ENCODE measurements around the gene PDE6H.

The PDE6H gene

DNA sequence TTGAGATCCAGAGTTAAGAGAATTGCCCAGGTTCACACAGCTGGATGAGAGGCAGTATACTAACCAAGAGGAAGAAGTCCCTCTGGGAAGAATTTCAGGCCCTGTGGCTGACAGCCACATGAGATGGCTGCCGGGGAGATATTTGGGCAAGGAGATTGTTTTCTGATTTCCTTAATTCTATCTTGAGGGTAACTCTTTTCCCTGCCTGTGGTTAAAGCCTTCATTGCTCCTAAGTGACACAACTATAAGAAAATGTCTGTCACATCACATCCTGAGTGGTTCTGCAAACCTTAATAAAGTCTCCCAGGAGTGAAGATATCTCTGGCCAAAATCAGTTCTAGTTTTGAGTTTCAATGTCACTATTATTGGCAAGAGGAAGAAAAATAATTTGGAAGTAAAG is 21.0 kb upstream of the PDE6H start:
- no peak for DNase-seq (ENCODE audit: low spot score)

DNA sequence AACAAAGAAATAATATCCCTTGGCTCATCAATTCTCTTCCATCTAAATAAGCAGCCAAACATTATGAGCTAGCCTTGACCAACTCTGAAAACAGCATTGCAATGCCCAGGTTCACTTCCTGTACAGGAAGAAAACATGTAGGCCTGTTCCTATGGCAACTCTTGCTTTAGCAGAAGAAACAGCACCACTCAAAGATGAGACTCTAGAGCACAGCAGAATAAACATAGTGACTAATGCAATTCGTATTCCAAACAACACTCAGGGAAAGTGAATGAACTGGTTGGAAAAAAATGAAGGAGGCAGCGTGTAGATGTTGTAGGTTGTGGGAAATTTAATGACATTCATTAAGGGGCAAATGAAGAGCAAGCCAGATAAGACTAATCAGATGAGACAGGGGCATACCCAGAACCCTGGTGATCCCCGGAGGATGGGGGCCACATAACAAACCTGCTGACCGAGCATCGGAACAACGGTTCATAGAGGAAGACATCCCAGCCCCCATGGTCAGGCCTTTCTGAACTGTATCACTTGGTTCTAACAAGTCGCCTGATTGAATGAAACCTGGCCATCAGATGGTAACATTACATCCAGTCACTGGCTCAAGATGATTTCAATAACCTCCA is 20.4 kb upstream of the PDE6H start:
- peak; percentile 49 for DNase-seq (ENCODE audit: low spot score)

DNA sequence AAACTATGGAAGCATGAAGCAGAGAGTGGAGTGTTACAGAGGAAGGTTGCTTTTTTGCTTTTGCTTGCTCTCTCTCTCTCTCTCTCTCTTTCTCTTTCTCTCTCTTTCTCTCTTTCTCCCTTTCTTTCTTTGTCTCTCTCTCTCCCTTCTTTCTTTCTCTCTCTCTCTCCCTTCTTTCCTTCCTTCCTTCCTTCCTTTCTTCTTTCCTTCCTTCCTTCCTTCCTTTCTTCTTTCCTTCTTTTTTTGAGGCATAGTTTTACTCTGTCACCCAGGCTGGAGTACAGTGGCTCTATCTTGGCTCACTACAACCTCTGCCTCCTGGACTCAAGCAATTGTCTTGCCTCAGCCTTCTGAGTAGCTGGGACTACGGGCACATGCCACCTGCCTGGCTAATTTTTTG is 19.1 kb upstream of the PDE6H start:
- DNase-seq (ENCODE audit: low spot score): no peak

DNA sequence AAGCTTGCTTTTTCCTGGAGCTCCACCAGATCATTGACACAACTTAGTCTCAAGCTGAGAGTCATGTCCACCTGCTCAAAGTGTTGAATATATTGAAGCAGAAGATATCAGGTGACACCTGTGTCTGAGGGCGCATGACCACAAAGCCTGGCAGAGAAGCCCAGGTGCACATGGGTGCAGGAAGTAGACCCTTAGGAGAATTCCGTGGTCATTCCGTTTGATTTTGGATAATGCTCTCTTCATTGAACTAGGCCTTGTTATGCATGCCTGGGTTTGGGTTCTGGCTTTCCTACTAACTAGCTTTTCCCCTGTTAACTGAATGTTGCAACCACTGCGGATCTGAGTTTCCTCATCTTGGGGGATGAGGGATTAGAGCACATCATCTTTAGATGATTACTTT is 18.6 kb upstream of the PDE6H start:
- no peak for DNase-seq (ENCODE audit: low spot score)

DNA sequence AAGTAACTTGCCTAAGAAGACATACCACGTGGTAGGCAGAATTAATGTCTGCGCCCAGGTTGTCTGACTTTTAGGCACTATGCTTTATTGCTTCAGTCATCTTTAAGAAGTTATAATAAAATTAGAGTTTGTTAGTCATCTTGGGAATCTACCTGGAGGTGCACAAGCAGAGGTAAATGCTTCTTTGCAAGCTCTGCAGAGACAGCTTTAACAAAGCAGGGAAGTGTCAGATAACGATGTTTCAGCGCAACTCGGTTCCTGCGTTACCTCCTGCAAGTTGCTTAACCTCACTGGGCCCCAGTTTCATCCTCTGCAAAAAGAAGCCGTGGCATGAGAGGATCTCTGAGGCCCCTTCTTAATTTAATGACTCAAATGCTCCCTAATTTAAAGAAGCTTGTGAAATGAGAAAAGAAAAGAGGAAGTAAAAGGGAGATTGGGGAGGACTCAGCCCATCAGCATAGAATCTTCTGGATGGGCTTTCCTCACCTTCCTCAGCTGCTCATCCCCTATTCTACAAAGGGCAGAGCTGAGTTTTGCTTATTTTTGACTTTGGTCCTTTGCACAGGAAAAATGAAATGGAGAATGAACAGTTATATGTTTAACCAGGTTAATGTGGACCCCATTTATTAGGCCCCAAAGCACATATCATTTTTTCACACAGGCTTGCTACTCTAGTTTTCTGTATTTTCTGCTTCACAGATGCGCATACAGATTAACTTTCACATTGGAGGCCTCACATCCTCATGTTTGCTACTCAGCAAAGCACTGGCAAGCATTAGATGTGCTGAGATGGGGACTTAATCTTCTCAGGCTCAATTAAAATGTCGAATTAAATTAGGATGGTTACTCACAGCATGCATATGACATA is 16.6 kb upstream of the PDE6H start:
- DNase-seq (ENCODE audit: low spot score): no peak

DNA sequence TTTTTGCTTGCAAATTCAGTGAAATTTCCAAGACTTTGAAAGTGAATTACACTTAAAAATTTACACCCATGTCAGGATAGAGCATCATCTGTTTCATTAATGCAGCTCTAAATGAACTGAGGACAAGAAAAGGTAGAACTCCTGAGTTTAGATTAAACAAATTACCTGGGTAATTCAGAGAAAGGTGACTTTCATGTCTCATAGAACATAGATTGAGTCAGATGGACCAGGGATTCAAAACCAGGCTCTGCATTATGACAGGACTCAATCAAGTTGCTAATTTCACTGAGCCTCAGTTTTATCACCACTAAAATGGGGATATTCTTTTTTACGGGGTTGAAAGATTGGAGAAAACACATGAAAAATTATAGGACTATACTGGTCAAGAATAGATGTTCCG is 15.9 kb upstream of the PDE6H start:
- DNase-seq (ENCODE audit: low spot score): no peak

DNA sequence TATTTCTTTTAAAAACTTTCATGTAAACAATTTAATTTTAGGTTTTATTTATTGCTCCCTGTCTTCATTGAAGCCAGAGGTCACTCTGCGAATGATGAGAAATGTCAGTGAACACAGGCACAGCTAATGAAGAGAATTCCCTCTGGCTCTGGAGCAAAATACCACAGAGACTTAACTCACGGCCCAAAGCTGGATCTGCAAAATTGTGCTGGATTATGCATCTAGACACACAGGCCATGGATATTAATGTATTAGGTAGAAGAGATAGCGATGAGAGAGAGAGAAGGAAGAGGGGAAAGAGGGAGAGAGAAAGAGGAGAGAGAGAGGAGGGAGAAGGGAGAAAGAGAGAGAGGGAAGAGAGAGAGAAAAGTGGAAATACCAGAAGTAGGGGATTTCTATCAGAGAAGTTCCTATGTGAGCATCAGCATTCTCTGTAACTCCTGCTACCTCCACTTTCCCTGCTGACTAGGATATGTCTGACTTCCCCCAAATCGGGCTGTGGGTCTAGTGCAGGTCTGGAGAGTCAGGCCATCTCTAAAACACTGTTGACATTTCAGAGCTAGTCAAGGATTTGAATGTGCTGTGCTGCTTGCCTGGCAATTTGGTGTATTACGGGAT is 15.2 kb upstream of the PDE6H start:
- no peak for DNase-seq (ENCODE audit: low spot score)

DNA sequence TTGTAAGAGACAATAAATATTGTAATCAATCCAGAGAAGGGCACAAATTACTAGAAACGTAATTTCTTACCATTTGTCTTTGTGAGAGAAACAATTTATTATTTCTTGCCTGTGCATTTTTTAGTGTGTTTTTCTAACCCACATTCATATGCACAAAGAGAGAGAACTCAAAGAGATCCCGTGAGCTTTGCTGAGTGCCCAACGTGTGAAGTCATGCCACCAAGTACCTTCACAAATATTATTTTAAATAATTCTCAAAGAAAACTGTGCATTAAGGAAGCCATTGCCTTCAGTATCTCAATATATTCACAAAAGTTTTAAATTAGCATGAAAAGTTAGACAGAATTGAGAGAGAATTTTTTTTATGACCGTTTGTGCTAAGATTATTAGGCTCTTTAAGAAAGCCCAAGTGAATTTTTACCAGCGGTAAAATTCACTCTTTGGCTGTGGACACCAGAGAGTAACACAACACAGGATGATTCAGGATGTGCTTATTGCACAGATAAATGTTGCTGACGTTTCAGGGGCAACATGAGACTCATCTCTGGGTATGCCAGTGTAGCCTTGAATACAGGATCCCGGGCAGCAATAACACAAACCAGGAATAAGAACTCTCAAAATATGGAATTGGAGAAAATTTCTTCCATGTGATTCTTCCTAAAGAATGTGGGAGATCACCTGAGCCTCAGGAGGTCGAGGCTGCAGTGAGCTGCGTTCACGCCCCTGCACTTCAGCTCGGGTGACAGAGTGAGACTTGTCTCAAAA is 14.3 kb upstream of the PDE6H start:
- no peak for DNase-seq (ENCODE audit: low spot score)

DNA sequence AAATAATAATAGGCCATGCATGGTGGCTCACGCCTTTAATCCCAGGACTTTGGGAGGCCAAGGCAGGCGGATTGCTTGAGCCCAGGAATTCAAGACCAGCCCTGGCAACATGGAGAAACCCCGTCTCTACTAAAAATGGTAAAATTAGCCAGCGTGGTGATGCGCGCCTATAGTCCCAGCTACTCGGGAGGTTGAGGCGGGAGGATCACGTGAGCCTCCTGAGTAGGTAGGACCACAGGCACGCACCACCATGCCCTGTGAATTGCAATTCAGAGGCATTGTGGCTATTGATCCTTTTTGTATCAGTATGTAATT is 13.8 kb upstream of the PDE6H start:
- no peak for DNase-seq (ENCODE audit: low spot score)

DNA sequence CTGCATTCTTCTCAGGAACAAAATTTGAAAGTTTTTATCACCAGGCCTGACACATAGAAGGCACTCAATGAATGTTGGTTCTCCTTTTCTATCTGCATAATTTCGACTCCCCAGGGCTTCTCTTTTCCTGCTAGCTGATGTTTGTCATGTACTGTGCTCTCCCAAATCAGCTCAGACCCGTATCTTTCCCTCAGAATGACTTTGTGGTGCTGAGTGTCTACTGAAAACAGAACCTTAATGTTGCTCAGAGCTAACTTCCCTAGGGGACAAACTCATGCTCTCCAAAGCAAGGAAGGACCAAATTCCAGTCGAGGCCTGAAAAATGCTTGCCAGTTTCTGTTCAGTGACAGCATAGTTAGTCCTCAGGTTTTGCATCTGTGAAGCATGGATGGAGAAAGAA is 13.4 kb upstream of the PDE6H start:
- no peak for DNase-seq (ENCODE audit: low spot score)

DNA sequence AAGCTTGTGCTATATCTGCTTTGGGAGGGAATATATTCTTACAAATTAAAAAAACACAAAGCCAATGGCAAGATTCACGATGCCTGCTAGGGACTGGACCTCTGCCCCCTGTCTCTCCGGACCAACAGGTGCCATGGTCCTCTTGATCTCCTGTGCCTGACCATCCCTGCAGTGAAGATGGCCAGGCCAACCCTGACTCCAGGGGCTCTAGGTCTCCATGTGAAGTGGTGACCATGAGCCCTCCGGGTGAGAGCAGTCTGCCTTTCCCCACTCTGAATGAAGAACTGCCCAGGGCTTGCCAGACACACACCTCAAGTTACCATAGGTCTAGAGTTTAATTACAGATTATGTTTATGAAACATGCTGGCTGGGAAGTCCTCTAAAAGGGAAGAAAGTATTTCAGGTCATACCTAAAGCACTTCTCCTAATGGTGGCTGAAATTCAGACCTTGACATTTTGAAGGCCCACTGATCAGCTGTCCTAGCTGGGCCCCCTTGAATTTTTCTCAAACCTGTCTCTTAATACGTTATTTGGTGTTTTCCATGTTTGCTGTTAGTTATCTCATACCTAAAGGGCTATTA is 12.8 kb upstream of the PDE6H start:
- no peak for DNase-seq (ENCODE audit: low spot score)

DNA sequence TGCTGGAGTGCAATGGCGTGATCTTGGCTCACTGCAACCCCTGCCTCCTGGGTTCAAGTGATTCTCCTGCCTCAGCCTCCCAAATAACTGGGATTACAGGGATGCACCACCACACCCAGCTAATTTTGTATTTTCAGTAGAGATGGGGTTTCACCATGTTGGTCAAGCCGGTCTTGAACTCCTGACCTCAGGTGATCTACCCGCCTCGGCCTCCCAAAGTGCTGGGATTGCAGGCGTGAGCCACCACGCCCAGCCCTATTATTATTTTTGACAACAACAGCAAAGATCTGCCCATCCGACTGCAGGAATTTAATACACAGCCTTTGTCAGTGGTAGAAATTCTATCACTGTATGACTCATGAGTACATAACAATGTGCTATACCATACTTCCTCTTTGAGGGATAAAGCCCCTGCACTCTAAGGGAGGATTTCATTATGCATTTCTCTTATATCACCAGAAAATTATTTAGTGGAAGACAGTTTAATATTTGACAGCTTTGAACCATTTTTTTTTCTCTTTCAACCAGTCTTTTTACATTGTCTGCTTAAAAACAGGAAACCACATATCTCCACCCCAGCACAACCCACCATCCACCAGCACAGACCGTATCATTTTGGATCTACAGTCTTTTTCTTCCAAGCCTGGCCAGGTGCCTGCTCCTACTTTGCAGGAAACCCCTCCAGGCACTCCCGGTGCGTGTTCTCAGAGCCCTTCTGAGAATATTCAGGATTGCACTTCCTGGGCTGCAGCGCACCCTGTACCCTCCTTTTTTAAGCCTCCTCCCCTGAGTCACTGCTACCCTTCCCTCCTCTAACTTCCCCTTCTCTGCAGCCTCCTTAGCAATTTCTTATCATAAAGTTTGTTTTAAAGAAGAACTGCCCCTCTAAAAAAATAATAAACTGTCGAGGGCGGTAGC is 12.0 kb upstream of the PDE6H start:
- no peak for DNase-seq (ENCODE audit: low spot score)

DNA sequence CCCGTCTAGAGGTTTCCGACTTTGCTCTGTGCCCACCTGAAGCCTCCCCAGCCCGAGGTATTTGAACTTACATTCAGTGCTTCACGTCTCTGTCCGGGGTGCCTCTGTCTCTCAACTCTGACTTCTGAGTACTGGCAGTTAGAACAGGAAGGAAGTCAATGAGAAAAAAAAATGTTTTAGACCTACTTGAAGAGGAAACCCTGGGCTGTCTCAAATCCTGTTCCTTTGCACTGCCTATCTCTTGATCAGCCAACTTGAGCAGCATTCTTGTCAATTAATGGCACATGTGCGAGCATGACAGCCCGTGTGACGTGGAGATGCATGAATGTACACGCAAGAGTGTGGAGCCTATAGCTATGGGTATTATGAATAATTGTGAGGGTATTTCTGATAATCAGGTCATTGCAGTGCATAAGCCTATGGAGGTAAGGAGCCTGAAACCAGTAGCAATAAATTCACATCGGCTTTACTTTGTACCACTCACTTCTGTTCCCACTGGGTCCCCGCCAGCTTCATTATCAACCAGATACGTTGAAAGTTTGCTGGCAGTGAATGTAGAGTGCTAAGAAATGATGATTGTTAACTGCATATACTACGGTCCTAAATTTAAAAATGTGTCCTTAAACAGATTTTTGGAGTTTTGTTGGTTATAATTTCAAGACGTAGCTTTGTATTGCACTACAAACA is 11.2 kb upstream of the PDE6H start, which contains the start of gene ARHGDIB:
TSS of gene ARHGDIB (minus strand) at position 136 of the 687 bp plus-strand sequence. CDS start 10,889 bp downstream, outside the sequence.
- no peak for DNase-seq (ENCODE audit: low spot score)

DNA sequence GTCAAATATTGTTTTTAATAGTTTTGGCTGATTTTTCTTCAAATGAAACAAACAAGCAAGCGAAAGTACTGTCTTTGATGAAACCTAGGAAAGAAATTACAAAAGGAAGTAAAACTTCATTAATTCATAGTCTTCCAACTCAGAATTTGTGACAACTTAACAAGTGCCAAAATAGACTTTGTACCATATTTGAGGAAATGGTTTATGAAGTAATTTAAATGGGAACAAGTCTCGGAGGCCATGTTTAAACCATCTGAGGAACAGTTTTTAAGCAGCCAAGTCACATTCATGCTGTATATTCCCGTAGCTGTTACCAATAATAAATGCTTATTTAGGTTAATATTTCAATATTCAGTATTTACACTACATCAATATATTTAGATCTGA is 10.7 kb upstream of the PDE6H start:
- DNase-seq (ENCODE audit: low spot score): no peak

DNA sequence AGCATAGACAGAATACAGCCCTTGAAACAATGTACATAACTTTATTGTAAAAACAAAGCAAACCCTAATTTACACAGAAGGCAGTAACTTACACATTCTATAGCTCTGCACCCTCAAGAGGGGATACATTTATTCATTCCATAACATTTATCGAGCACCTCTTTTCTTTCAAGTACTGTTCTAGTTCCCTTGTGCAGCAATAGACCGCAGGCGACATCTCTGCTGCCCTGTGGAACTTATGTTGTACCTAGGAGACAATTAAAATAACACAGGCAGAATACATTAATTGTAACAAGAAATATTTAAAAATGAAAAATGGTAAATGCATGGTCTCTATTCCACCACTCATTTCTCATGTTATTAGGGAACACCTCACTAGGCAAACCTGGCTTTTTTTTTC is 10.0 kb upstream of the PDE6H start:
- no peak for DNase-seq (ENCODE audit: low spot score)

DNA sequence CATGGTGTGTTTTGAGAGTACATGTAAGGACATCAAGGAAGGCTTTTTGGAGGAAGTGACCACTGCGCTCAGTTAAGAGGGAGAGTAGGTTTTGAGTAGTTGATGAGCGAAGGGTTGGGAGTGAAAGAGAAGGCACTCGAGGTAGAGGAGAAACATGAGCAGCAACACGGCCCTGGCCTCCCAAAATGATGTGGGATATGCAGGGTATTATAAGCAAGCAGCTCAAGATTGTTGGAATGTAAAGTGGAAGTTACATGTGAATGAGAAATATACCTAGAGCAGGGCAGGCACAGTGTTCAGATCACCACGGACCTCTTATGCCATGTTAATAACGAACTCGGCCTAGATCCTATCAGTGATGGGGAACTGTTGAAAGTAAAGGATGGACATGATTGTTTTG is 9.3 kb upstream of the PDE6H start:
- DNase-seq (ENCODE audit: low spot score): no peak

DNA sequence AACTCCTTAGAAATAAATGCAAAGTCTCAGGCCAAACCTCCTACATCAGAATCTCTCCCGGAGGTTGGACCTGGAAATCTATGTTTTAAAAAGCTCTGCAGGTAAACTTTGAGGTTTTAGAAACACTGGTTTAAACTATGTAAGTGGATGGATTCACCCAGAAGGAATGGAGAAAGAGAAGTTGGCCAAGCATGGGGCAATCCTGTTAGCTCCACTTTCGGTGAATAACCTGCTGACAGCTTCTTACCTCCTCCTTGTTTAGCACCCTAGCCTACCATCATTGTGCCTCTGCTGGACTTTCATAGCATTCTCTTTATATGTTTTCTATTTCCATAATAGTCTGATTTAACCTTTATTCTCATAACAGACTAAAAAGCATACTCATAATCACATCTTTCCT is 8.4 kb upstream of the PDE6H start:
- DNase-seq (ENCODE audit: low spot score): no peak

DNA sequence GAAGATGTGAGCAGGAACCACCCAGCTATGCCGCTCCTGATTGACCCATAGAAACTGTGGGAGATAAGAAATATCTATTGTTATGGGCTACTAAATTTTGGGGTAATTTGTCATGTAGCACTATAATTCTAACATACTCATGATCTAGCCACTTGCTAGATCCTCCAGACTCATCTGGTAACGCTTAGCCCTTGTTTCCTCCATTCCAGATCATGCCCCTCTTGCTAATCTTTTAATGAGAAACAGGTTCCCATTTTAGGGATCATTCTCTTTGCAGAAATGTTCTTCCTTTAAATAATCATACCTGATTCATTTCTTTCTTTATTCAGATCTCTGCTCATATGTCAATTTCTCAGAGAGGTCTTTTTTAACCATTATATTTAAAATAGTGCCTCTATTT is 7.6 kb upstream of the PDE6H start:
- DNase-seq (ENCODE audit: low spot score): no peak

DNA sequence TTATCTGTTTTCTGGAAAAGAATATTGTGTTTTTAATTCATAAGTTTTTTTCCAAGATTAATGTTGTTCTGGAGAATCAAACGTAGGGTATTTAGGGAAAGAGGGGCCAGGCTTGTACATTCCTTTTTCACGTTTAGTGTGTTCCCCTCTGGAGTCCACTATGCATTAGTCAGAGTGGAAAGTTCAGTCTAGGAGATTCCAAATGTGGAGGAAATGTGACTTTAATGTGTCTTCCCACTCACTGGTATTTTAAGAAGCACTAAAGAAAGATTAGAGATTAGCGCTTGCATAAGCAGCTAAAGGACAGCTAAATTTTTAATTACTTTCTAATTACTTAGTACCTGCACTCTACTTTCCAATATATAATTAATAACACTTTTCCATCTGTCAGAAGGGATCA is 4.4 kb upstream of the PDE6H start:
- no peak for DNase-seq (ENCODE audit: low spot score)

DNA sequence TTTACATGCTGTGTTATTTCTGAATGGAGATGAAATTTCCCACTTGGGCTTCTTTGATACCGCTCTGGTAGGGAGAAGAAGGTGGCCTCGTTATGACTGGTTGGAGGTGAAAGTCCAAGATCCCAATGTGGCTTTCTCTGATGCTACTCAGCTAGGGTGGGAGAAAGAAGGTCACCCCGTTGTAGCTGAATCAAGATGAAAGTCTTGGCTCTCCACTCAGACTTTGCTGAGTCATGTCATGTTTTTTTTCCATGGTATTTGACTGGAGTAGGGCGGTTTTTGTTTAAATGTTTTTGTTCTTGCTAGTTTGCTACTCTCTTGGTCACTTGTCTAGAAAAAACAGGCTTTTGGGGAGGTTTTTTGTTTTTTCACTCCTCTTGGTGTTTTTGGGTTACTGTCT is 2.4 kb upstream of the PDE6H start:
- DNase-seq (ENCODE audit: low spot score): no peak

DNA sequence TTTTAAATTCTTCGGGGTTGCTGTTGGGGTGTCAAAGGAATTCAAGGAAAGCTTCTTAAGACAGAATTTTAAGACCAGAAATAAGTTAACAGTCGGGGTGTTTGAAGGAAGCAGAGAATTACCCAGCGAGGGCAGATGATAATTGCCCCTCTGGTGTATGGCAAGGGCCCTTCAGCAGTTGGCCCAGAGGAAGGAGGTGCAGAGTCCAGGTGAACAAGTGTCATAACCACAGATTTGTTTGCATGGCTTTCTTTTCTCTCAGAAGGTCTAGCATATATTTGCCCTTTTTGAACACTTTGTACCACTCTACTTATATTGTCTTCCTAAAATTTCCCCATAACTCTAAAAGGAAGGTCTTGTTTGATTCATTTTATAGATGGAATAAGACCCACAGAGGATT is 1.8 kb downstream of the PDE6H start:
- no peak for DNase-seq (ENCODE audit: low spot score)
